NCI-H460 (cell line): ENCODE measurements around the gene GPR171. TPM values are rescaled to one million over a fixed set of nuclear protein-coding genes. Genes with fewer than 3 reads are reported as not detected.

ENCODE experiments used
- DNase-seq: peaks from one replicate; pipeline ENCODE4 v3.0.0-alpha.2; 2016; ENCODE audit warnings: low read depth; ENCODE audit errors: extremely low read depth
- total RNA-seq: library from RNA; depleted of rRNA; stranded (reverse); fragments of >200 nt; shearing (Covaris generic); gene quantifications from 2 replicates; pipeline ENCODE4 v1.2.3, GENCODE V29; 2014

GPR171 gene
- total RNA-seq, 1 experiment from 2014 or later = not detected

- DNase-seq = no peak
Observed at GRCh38 chr3:151216641-151217607, 13.9 kb upstream of the GPR171 start.

- DNase-seq = no peak
Observed at GRCh38 chr3:151214459-151214858, 11.4 kb upstream of the GPR171 start.

- no peak for DNase-seq
Observed at GRCh38 chr3:151213881-151214280, 10.9 kb upstream of the GPR171 start.

GRCh38 chr3:151213151-151213550, 10.1 kb upstream of the GPR171 start:
- DNase-seq = no peak

- no peak for DNase-seq
Observed at GRCh38 chr3:151210676-151211381, 7.8 kb upstream of the GPR171 start.

GRCh38 chr3:151209654-151210053, 6.6 kb upstream of the GPR171 start:
- no peak for DNase-seq

- no peak for DNase-seq
Observed at GRCh38 chr3:151206201-151206600, 3.2 kb upstream of the GPR171 start.

GRCh38 chr3:151205482-151205881, 2.5 kb upstream of the GPR171 start:
- DNase-seq = no peak

- DNase-seq = no peak
Observed at GRCh38 chr3:151204530-151205402, 1.8 kb upstream of the GPR171 start.

- no peak for DNase-seq
Observed at GRCh38 chr3:151201051-151201730, 1.8 kb downstream of the GPR171 start.

- DNase-seq = no peak
Observed at GRCh38 chr3:151200586-151200985, 2.4 kb downstream of the GPR171 start.

GRCh38 chr3:151199554-151200438, 3.2 kb downstream of the GPR171 start:
- no peak for DNase-seq

- DNase-seq = no peak
Observed at GRCh38 chr3:151198849-151199248, 4.2 kb downstream of the GPR171 start.

GRCh38 chr3:151197981-151198767, 4.8 kb downstream of the GPR171 start:
- DNase-seq = no peak

GRCh38 chr3:151197228-151197627, 5.8 kb downstream of the GPR171 start:
- DNase-seq = no peak

- DNase-seq = no peak
Observed at GRCh38 chr3:151196434-151196833, 6.6 kb downstream of the GPR171 start.

- no peak for DNase-seq
Observed at GRCh38 chr3:151195826-151196225, 7.2 kb downstream of the GPR171 start.

GRCh38 chr3:151192545-151192944, 10.5 kb downstream of the GPR171 start:
- no peak for DNase-seq
